Esophagus (tissue), 2 donors: ENCODE results near the gene CHN2. TPM values are rescaled to one million over a fixed set of nuclear protein-coding genes. Genes with fewer than 3 reads are reported as not detected.

ENCODE experiments used
- H3K27ac ChIP-seq, 2 donors: one replicate each; pipeline ENCODE4 v1.5.1; 2013; ENCODE audit warnings: low read depth in 2 of 2, mild to moderate bottlenecking in 2 of 2, inconsistent platforms in 1 of 2, low read length in 1 of 2, moderate library complexity in 1 of 2
- H3K27me3 ChIP-seq, 2 donors: one replicate each; pipeline ENCODE4 v1.6.1; 2013; ENCODE audit warnings: low read length in 2 of 2, control low read depth in 1 of 2, mild to moderate bottlenecking in 1 of 2; ENCODE audit not compliant: insufficient read depth in 2 of 2, control insufficient read depth in 1 of 2
- H3K36me3 ChIP-seq, 2 donors: one replicate each; pipeline ENCODE4 v1.6.1; 2013; ENCODE audit warnings: low read length in 1 of 2; ENCODE audit not compliant: control insufficient read depth in 2 of 2, insufficient read depth in 2 of 2
- H3K4me1 ChIP-seq, 2 donors: one replicate each; pipeline ENCODE4 v1.6.1; 2013; ENCODE audit warnings: low read length in 1 of 2; ENCODE audit not compliant: control insufficient read depth in 2 of 2, insufficient read depth in 2 of 2
- H3K4me3 ChIP-seq, 2 donors: one replicate each; pipeline ENCODE4 v1.5.1; 2013; ENCODE audit warnings: low read length in 2 of 2, mild to moderate bottlenecking in 2 of 2, low read depth in 1 of 2, moderate library complexity in 1 of 2
- H3K9me3 ChIP-seq, 2 donors: one replicate each; pipeline ENCODE4 v1.6.1; 2013; ENCODE audit warnings: mild to moderate bottlenecking in 2 of 2, low read depth in 1 of 2, low read length in 1 of 2, moderate library complexity in 1 of 2; ENCODE audit not compliant: control insufficient read depth in 2 of 2, insufficient read depth in 1 of 2
- WGBS, 2 donors: extraction: QIAGEN DNeasy Blood & Tissue Kit; methylation state at CpG; one replicate each; pipeline ENCODE4 v1.1.7; 2013; 5-methylcytosine and 5-hydroxymethylcytosine counted together
- polyA plus RNA-seq, 2 donors: library from polyadenylated mRNA; stranded (reverse); fragments of 200-250 nt; gene quantifications; one replicate each; pipeline ENCODE4 v1.2.3, GENCODE V29; 2013
- donor health status: healthy with polysubstance abuse.
- donor health status: Bipolar disorder and iron deficiency.

Gene CHN2
- polyA plus RNA-seq, 2 donors, result 0.92 to 1.5 TPM

GRCh38 chr7:29275493-29275892, 80.9 kb downstream of the CHN2 start:
- Histone ChIP-seq H3K4me1 (no peaks in the 10 kb centered on the region), H3K27me3 (no peaks in the 10 kb centered on the region), H3K4me3 (no peak overlapping the region), H3K9me3 (no peaks in the 10 kb centered on the region), H3K36me3 (no peaks in the 10 kb centered on the region), H3K27ac (no peak overlapping the region)
- 69 to 80% methylated on average over 4 of the region's 4 CpGs for WGBS, 2 donors

GRCh38 chr7:29276199-29276598, 81.6 kb downstream of the CHN2 start:
- Histone ChIP-seq H3K9me3 (no peaks in the 10 kb centered on the region), H3K4me1 (no peaks in the 10 kb centered on the region), H3K27me3 (no peaks in the 10 kb centered on the region), H3K27ac (no peak overlapping the region), H3K36me3 (no peaks in the 10 kb centered on the region), H3K4me3 (no peak overlapping the region)
- 50 to 57% methylated on average over 2 of the region's 2 CpGs for WGBS, 2 donors

- no peak overlapping the region for H3K4me3 ChIP-seq
- no peaks in the 10 kb centered on the region for H3K4me1 ChIP-seq
- WGBS, 2 donors, result 89 to 93% methylated on average over 4 of the region's 4 CpGs
- no peaks in the 10 kb centered on the region for H3K9me3 ChIP-seq
- no peak overlapping the region for H3K27ac ChIP-seq
- no peaks in the 10 kb centered on the region for H3K36me3 ChIP-seq
- H3K27me3 ChIP-seq, result no peaks in the 10 kb centered on the region
Observed at GRCh38 chr7:29276806-29277205, 82.2 kb downstream of the CHN2 start.

GRCh38 chr7:29277436-29278215, 83.1 kb downstream of the CHN2 start:
- H3K4me3 ChIP-seq, result no peak overlapping the region
- H3K27ac ChIP-seq, result no peak overlapping the region
- no peaks in the 10 kb centered on the region for H3K36me3 ChIP-seq
- no peaks in the 10 kb centered on the region for H3K27me3 ChIP-seq
- H3K4me1 ChIP-seq, result no peaks in the 10 kb centered on the region
- WGBS, 2 donors, result 79 to 85% methylated on average over 6 of the region's 6 CpGs
- H3K9me3 ChIP-seq, result no peaks in the 10 kb centered on the region

- no peaks in the 10 kb centered on the region for H3K4me1 ChIP-seq
- H3K27ac ChIP-seq, result no peak overlapping the region
- no peaks in the 10 kb centered on the region for H3K27me3 ChIP-seq
- no peak overlapping the region for H3K4me3 ChIP-seq
- WGBS, 2 donors, result 65 to 66% methylated on average over 9 of the region's 9 CpGs
- no peaks in the 10 kb centered on the region for H3K9me3 ChIP-seq
- no peaks in the 10 kb centered on the region for H3K36me3 ChIP-seq
Observed at GRCh38 chr7:29278337-29279069, 83.9 kb downstream of the CHN2 start.

- Histone ChIP-seq H3K27me3 (no peaks in the 10 kb centered on the region), H3K9me3 (no peaks in the 10 kb centered on the region), H3K27ac (no peak overlapping the region), H3K4me1 (no peaks in the 10 kb centered on the region), H3K36me3 (no peaks in the 10 kb centered on the region), H3K4me3 (no peak overlapping the region)
- WGBS, 2 donors, result 55 to 62% methylated on average over 12 of the region's 12 CpGs
Observed at GRCh38 chr7:29281782-29282541, 87.4 kb downstream of the CHN2 start.

GRCh38 chr7:29282819-29283414, 88.3 kb downstream of the CHN2 start:
- Histone ChIP-seq H3K4me3 (no peak overlapping the region), H3K27me3 (no peaks in the 10 kb centered on the region), H3K27ac (no peak overlapping the region), H3K9me3 (no peaks in the 10 kb centered on the region), H3K4me1 (no peaks in the 10 kb centered on the region), H3K36me3 (no peaks in the 10 kb centered on the region)
- WGBS, 2 donors, result 81 to 82% methylated on average over 13 of the region's 13 CpGs

- H3K27ac ChIP-seq, result no peak overlapping the region
Observed at GRCh38 chr7:29284696-29285443, 90.3 kb downstream of the CHN2 start.

GRCh38 chr7:29285444-29285793, 90.8 kb downstream of the CHN2 start:
- no peak overlapping the region for H3K27ac ChIP-seq
- no peaks in the 10 kb centered on the region for H3K27me3 ChIP-seq
- H3K9me3 ChIP-seq, result no peaks in the 10 kb centered on the region
- H3K4me1 ChIP-seq, result no peaks in the 10 kb centered on the region
- WGBS, 2 donors, result 47 to 69% methylated on average over 4 of the region's 4 CpGs
- H3K36me3 ChIP-seq, result no peaks in the 10 kb centered on the region
- no peak overlapping the region for H3K4me3 ChIP-seq

More at GRCh38 chr7:29284696-29285443, 90.3 kb downstream of the CHN2 start:
- Histone ChIP-seq H3K36me3 (no peaks in the 10 kb centered on the region), H3K27me3 (no peaks in the 10 kb centered on the region), H3K9me3 (no peaks in the 10 kb centered on the region), H3K4me3 (no peak overlapping the region), H3K4me1 (no peaks in the 10 kb centered on the region)
- WGBS, 2 donors, result 64 to 69% methylated on average over 6 of the region's 6 CpGs
